Heart left ventricle (tissue), 13 donors: ENCODE results near the gene LAMA4.

Experiments used
- CTCF ChIP-seq, 12 donors: fragments of 200-600 bp; sonication (generic) in 4 of 12; IDR thresholded peaks; one replicate each; pipeline versions ENCODE4 v1.5.0 to v1.8.0; 2018 to 2022; ENCODE audit warnings: antibody characterized with exemption in 12 of 12, mild to moderate bottlenecking in 5 of 12
- POLR2A ChIP-seq, 2 donors: fragments of 450-650 bp; IDR thresholded peaks; one replicate each; pipeline ENCODE4 v1.6.1; 2017; ENCODE audit warnings: antibody characterized with exemption in 2 of 2, mild to moderate bottlenecking in 2 of 2, moderate library complexity in 2 of 2
- donor health status: ischemic (EF 13 %, LVEDD 7.1; RV severe dilation, severe dysfunction).
- donor health status: DM: no; HTN: yes; CAD: no.
- donor health status: DM: no; HTN: no; CAD: no.
- donor health status: ischemic (EF 25% LVEDD 6.9; RV normal size, moderate dysfunction).
- donor health status: ischemic (EF 25% LVEDD 5.7; RV mildly dilated, moderate dysfunction).
- donor health status: ischemic (EF 35%, LVEDD 5.7; RV mildly dilated, moderate dysfunction).
- donor health status: nonischemic (EF 11% LVEDD 7.7; RV severe dilation, severe dysfunction).
- donor health status: DM: yes; HTN: yes; CAD: no.
- donor health status: PGD.
- donor health status: ischemic (EF 29% LVEDD 5.4; RV normal size, mild dysfunction).
- donor health status: nonischemic (EF 23%, LVEDD 6.1; RV moderate dilation, normal function).

- TF ChIP-seq CTCF (IDR thresholded peaks at IDR 0.05) = no peak
- no peak for TF ChIP-seq POLR2A (IDR thresholded peaks at IDR 0.05)
These were observed 93.6 kb downstream of the LAMA4 start for GRCh38 chr6:112160745-112161144.
